Raji (cell line): ENCODE data around the gene SYNPO2.

Experiments used
- POLR2A ChIP-seq: IDR thresholded peaks from 2 replicates; pipeline ENCODE4 v1.6.1; 2011; ENCODE audit warnings: low read depth, low read length, control low read depth; ENCODE audit not compliant: insufficient read depth

Gene SYNPO2

GRCh38 chr4:118888666-118889311 lies at the start of gene SYNPO2:
SYNPO2 (plus strand) TSS chr4:118888854; CDS start chr4:118889037, 183 bp downstream.
- no peak for TF ChIP-seq POLR2A

GRCh38 chr4:118839221-118839927 lies 49.3 kb upstream of the SYNPO2 start:
- no peak for TF ChIP-seq POLR2A

- no peak for TF ChIP-seq POLR2A
Measured at GRCh38 chr4:118842055-118842454, 46.6 kb upstream of the SYNPO2 start.

GRCh38 chr4:118843237-118843636 lies 45.4 kb upstream of the SYNPO2 start:
- TF ChIP-seq POLR2A = no peak

DNA sequence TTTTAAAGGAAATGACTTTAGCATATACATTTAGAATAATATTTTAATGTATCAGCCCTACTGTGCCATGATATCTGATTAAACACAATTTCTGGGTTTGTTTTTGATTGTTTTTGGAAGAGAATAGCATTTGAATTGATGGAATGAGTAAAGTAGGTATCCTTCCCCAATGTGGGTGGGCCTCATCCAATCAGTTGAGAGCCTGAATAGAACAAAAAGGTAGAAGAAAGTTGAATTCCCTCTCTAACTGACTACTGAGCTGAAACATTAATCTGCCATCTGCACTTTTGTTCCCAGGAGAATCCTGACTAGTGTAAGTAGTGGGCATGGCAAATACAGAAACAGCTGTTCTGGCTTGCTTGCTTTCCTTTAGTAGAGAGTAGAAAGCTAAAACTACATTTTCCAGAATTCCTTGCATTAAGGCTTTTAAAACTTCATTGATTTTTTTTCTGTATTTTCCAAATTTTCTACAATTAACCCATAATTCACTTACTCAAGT lies 43.1 kb upstream of the SYNPO2 start:
- TF ChIP-seq POLR2A = no peak

DNA sequence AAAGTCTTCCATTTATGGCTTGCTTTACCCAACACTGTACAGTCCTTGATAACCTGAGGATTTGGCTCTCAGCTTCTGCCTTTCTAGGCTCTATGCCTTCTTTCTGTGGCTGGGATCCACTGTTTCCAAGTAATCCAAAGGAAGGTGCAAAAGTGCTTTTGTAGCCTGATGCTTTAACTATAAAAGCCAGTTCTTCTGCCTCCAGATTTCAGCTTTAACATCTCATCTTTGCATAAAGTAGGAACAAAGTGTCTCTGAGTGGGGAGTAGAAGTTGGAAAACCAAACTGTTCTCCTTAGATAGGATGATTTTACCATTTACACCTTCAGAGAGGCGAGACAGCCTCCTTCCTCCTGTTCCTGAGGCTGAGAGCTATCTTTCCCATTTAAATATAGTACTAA lies 41.7 kb upstream of the SYNPO2 start:
- TF ChIP-seq POLR2A = no peak

DNA sequence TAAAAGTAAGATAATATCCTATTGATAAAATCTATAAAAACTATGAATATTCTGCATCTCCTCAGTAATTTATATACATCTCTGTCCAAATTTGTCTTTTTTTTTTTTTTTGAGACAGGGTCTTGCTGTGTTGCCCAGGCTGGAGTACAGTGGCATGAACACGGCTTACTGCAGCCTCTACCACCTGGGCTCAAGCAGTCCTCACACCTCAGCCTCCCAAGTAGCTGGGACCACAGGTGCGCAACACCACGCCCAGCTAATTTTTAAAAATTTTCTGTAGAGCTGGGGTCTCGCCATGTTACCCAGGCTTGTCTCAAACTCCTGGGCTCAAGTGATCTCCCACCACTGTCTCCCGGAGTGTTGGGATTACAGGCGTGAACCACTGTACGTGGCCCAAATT lies 40.4 kb upstream of the SYNPO2 start:
- no peak for TF ChIP-seq POLR2A

DNA sequence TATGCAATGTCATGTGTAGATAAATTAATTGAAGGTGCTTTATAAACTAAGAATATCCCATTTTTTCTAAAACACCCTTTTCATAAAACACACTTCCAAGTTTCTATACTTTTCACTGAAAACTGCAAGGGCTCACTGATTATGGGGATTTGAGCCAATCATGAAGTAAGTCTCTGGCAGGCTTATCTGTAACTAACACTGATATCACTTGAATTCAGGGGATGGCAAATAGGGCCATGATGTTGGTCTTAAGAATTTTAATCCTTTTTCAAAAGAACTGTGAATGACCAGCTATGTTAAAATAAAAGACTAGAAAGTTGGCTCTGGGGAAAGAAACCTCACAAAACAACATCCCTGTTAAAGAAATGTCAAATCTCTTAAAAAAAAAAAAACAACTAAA lies 39.8 kb upstream of the SYNPO2 start:
- TF ChIP-seq POLR2A = no peak

DNA sequence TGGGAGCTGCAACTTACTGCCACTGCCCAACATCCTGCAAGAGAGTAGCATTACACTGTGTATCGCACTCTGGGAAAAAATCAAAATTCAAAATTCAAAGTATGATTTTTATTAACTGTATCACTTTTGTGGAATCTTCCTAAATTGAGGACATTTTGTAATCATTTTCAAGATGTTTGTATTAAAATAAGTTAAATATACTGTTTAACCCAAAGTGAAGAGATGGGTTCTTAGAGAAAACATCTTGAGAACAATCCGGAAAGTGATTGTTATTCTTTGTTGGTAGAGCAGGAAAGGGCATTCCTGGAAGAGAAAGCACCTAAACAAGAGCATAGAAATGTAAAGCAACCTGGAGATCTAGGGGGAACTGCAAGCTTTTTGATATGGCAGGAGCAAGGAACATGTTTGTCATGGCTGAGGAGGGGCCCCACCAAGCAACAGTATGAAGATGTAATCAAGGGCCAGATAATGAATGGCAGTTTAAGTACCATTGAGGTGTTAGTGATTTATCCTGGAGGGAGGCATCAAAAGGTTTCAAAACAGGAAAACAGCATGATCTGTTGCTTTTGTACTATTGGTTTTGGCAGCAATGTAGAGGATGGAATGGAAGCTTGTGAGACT lies 38.7 kb upstream of the SYNPO2 start:
- TF ChIP-seq POLR2A = no peak

DNA sequence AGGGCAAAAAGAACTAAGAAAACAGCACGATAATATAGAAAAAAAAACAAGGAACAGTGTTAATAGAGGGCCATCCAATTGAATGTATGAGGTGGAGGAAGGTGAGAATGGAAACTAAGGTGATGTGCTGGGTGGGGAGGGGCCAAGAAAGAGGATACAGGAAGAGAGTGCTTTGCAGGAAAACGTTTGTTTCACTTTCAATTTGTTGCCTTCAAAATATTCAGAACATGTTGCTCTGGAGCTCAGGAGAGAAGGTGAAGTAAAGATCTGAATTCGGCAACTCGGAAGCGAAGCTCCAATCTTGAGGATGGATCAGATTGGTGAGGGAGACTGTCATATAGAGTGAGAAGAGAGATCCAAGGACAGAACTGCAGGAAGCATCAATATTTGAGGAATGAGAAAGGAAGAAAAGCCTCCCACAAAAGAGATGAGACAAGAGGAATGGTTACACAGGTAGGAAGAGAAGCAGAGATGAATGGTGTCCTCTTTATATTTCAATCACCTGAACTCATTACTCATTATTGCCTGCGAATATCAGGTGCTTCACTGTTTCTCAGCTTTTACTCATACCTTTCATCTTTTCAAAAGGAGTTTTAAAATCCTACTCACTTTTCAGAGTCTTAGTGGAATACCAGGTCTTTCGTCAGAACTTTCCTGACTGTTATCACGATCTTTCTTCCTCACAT lies 38.0 kb upstream of the SYNPO2 start:
- TF ChIP-seq POLR2A = no peak

GRCh38 chr4:118857760-118858159 lies 30.9 kb upstream of the SYNPO2 start:
- TF ChIP-seq POLR2A = no peak

DNA sequence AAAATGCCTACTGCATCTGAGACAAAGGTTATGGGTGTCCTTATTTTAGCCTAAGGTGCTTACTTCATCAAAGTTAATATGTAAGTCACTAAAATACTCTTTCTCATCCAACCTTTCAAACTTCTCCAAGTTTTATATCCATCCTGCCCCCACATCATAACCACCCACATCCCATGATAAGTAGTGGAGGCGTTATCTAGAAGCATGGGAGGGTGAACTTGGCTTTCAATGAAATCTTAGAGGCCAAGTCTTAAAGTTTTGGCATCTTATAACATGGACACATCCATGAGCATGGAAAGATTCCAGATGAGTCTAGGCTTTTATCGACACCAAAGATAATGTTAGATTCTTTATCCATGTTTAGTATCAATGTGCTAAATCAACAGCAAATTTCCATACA lies 29.9 kb upstream of the SYNPO2 start:
- no peak for TF ChIP-seq POLR2A

DNA sequence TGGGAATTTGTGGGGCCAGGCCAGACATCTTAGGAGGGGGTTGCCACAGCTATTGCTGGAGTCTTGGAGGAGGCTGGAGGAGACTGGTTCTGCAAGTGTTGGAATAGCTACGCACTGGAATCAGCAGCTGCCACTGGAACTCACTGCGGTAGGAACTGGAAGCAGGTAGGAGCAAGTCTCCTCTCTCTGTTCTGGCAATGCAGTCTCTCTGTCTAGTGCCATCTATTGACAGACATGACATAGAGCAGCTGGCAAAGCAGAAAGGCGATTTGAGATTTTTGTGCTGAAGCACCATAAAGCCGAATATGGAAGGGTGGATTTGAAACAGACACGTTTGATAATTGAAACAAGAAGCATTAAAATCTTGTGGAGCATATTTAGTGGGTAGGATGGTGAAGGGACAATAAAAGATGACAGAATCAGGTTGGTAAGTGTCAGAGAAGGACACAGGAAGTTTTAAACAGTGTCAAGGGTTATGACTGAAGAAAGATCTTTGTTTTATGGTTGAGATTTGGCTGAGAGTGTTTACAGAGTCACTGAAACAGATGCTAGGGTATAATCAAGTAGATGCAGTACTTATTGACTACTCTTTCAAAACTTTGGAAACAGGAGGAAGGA lies 23.5 kb upstream of the SYNPO2 start:
- no peak for TF ChIP-seq POLR2A

DNA sequence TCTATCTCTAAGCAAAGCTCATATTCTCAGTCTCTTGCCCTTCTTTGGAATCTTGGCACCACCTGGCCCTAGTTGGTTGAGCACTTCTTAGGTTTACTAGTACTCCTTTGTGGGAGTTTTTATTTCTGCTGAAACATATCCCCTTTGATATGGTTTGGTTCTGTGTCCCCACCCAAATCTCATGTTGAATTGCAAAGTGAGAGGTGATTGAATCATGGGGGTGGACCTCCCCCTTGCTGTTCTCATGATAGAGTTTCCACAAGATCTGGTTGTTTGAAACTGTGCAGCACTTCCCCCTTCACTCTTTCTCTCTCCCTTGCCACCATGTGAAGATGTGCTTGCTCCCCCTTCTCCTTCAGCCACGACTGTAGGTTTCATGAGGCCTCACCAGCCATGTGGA lies 22.2 kb upstream of the SYNPO2 start:
- no peak for TF ChIP-seq POLR2A
